Natural killer cell (primary cell): ENCODE measurements around the gene BBC3. TPM values are rescaled to one million over a fixed set of nuclear protein-coding genes. Genes with fewer than 3 reads are reported as not detected.

Experiments
- ATAC-seq, 3 donors: fragments of 150-1000 bp in 2 of 3; fragments of 200-7000 bp in 1 of 3; cut with Tn5 transposase; 1 replicate in 1 of 3; 2 replicates in 2 of 3; pipeline ENCODE4 v1.10.0; 2021; ENCODE audit warnings: mild to moderate bottlenecking in 2 of 3, moderate library complexity in 2 of 3
- DNase-seq, 2 donors: peaks; one replicate each; pipeline versions ENCODE4 v3.0.0 to v3.0.0-alpha.2; 2013 to 2021; ENCODE audit warnings: mixed read lengths in 1 of 2
- H3K27ac ChIP-seq: one replicate; pipeline ENCODE4 v1.5.1; 2013; ENCODE audit warnings: mild to moderate bottlenecking, low read length
- H3K27me3 ChIP-seq: one replicate; pipeline ENCODE4 v1.6.1; 2013; ENCODE audit warnings: low read length; ENCODE audit not compliant: control insufficient read depth, insufficient read depth
- H3K36me3 ChIP-seq: one replicate; pipeline ENCODE4 v1.6.1; 2013; ENCODE audit warnings: low read length; ENCODE audit not compliant: control insufficient read depth, insufficient read depth
- H3K4me1 ChIP-seq: one replicate; pipeline ENCODE4 v1.6.1; 2013; ENCODE audit warnings: low read length; ENCODE audit not compliant: control insufficient read depth, insufficient read depth
- H3K4me3 ChIP-seq: one replicate; pipeline ENCODE4 v1.5.1; 2013; ENCODE audit warnings: low read length
- H3K9me3 ChIP-seq: one replicate; pipeline ENCODE4 v1.6.1; 2013; ENCODE audit warnings: low read length; ENCODE audit not compliant: control insufficient read depth, insufficient read depth
- H3K27ac Mint-ChIP-seq, 2 donors: one replicate each; pipeline ENCODE4 v1.8.0; 2022; ENCODE audit warnings: mild to moderate bottlenecking in 2 of 2, mixed read lengths in 2 of 2, moderate library complexity in 1 of 2
- H3K27me3 Mint-ChIP-seq, 2 donors: one replicate each; pipeline ENCODE4 v1.8.0; 2022; ENCODE audit warnings: low read depth in 2 of 2, mixed read lengths in 2 of 2
- H3K36me3 Mint-ChIP-seq: one replicate; pipeline ENCODE4 v1.8.0; 2022; ENCODE audit warnings: mixed read lengths
- H3K4me1 Mint-ChIP-seq, 2 donors: one replicate each; pipeline ENCODE4 v1.8.0; 2022; ENCODE audit warnings: mixed read lengths in 2 of 2
- H3K4me3 Mint-ChIP-seq: one replicate; pipeline ENCODE4 v1.8.0; 2022; ENCODE audit warnings: mild to moderate bottlenecking, moderate library complexity, mixed read lengths
- H3K9me3 Mint-ChIP-seq, 2 donors: one replicate each; pipeline ENCODE4 v1.8.0; 2022; ENCODE audit warnings: mixed read lengths in 2 of 2
- CTCF ChIP-seq: fragments of 200-600 bp; IDR thresholded peaks from one replicate; pipeline ENCODE4 v1.8.0; 2022; ENCODE audit warnings: antibody characterized with exemption
- WGBS: methylation state at CpG from one replicate; pipeline ENCODE4 v1.1.7; 2013; ENCODE audit warnings: missing lambda C conversion rate; ENCODE audit not compliant: insufficient coverage; 5-methylcytosine and 5-hydroxymethylcytosine counted together
- intact Hi-C: fragments of 100-400 bp; cut with micrococcal nuclease; formaldehyde crosslinking; loops from one replicate; pipeline ENCODE4 v1.14.2; 2022
- total RNA-seq, 4 donors: library from RNA; stranded (reverse); fragments of 120-200 nt in 1 of 4; gene quantifications; one replicate each; pipeline versions ENCODE4 v1.2.3 to v1.2.4, GENCODE V29; 2013 to 2022

BBC3 gene
- total RNA-seq, 3 donors from 2014 or later (not counting 1 experiment from before 2014, with no cell fraction given), result 39.9 to 45.1 (median 43.9) TPM

- peak overlapping the region; percentile 88 to 93 for H3K27ac Mint-ChIP-seq
- H3K27me3 Mint-ChIP-seq, result peaks cover 0 to 2% of the 10 kb centered on the region in 2 donors
- Histone ChIP-seq H3K27me3 (no peaks in the 10 kb centered on the region), H3K4me1 (peaks cover 40% of the 10 kb centered on the region), H3K27ac (no peak overlapping the region), H3K4me3 (no peak overlapping the region), H3K9me3 (no peaks in the 10 kb centered on the region), H3K36me3 (no peaks in the 10 kb centered on the region)
- H3K4me1 Mint-ChIP-seq, result peaks cover 18% of the 10 kb centered on the region in 2 donors
- 51% methylated on average over 16 of the region's 16 CpGs for WGBS
- intact Hi-C loops, result no loop called here
- DNase-seq, result peak in 1 of 2 donors; percentile 29
- no peaks in the 10 kb centered on the region for H3K9me3 Mint-ChIP-seq
- no peak for TF ChIP-seq CTCF
- peak overlapping the region; percentile 81 for H3K4me3 Mint-ChIP-seq
- ATAC-seq, result no peak
- H3K36me3 Mint-ChIP-seq, result no peaks in the 10 kb centered on the region
Measured at GRCh38 chr19:47232422-47233211, 1.6 kb upstream of the BBC3 start.

- intact Hi-C loops, result loop anchor here (1.0 kb wide), 1 partner anchor 10 kb away; no protein-coding TSS in a partner anchor
Measured at GRCh38 chr19:47231215-47232054, 436 bp upstream of the BBC3 start.

GRCh38 chr19:47230054-47230920, 712 bp downstream of the BBC3 start:
- no peaks in the 10 kb centered on the region for H3K9me3 Mint-ChIP-seq
- peak overlapping the region; percentile 84 for H3K27ac ChIP-seq
- H3K27ac Mint-ChIP-seq, result no peak overlapping the region
- intact Hi-C loops, result no loop called here
- WGBS, result under 1% methylated on average over 81 of the region's 84 CpGs
- peak; percentile 89 for TF ChIP-seq CTCF
- H3K36me3 Mint-ChIP-seq, result no peaks in the 10 kb centered on the region
- H3K4me1 Mint-ChIP-seq, result peaks cover 23 to 34% of the 10 kb centered on the region in 2 donors
- H3K27me3 ChIP-seq, result no peaks in the 10 kb centered on the region
- DNase-seq (peak; percentile 88 to 89), ATAC-seq (peak; percentile 12 to 51 (median 26))
- H3K4me3 Mint-ChIP-seq, result peak overlapping the region; percentile 38
- H3K4me3 ChIP-seq, result peak overlapping the region; percentile 74
- peaks cover 59% of the 10 kb centered on the region for H3K4me1 ChIP-seq
- no peaks in the 10 kb centered on the region for H3K9me3 ChIP-seq
- peaks cover 0 to 2% of the 10 kb centered on the region in 2 donors for H3K27me3 Mint-ChIP-seq
- H3K36me3 ChIP-seq, result no peaks in the 10 kb centered on the region

More at GRCh38 chr19:47231215-47232054, 436 bp upstream of the BBC3 start:
- H3K4me3 ChIP-seq, result peak overlapping the region; percentile 59
- no peak for TF ChIP-seq CTCF
- peak; percentile 58 to 83 (median 70) for ATAC-seq
- H3K36me3 ChIP-seq, result no peaks in the 10 kb centered on the region
- Mint-ChIP-seq H3K36me3 (no peaks in the 10 kb centered on the region), H3K9me3 (no peaks in the 10 kb centered on the region), H3K27me3 (peaks cover 0 to 2% of the 10 kb centered on the region in 2 donors), H3K4me1 (peaks cover 18 to 28% of the 10 kb centered on the region in 2 donors), H3K27ac (peak overlapping the region; percentile 88 to 93), H3K4me3 (peak overlapping the region; percentile 81)
- H3K9me3 ChIP-seq, result no peaks in the 10 kb centered on the region
- H3K27me3 ChIP-seq, result no peaks in the 10 kb centered on the region
- peak overlapping the region; percentile 94 for H3K27ac ChIP-seq
- 3% methylated on average over 51 of the region's 51 CpGs for WGBS
- DNase-seq, result peak; percentile 93
- peaks cover 52% of the 10 kb centered on the region for H3K4me1 ChIP-seq
